Mammary epithelial cell (primary cell): ENCODE measurements around the gene WFDC5.

ENCODE experiments used
- EZH2 ChIP-seq: IDR thresholded peaks from 2 replicates; pipeline ENCODE4 v1.6.1; 2012; ENCODE audit warnings: low read length, inconsistent platforms, borderline replicate concordance
- TF ChIP-seq, protein P1 (sequence below), 2 donors: IDR thresholded peaks in 1 of 2; conservative IDR thresholded peaks in 1 of 2; 2 replicates each; pipeline ENCODE4 v1.5.1; 2011 to 2012; ENCODE audit warnings: inconsistent platforms in 2 of 2, low read length in 2 of 2, mild to moderate bottlenecking in 2 of 2, control low read depth in 1 of 2, low read depth in 1 of 2; ENCODE audit not compliant: insufficient read depth in 1 of 2; ENCODE audit errors: extremely low read depth in 1 of 2

DNA sequence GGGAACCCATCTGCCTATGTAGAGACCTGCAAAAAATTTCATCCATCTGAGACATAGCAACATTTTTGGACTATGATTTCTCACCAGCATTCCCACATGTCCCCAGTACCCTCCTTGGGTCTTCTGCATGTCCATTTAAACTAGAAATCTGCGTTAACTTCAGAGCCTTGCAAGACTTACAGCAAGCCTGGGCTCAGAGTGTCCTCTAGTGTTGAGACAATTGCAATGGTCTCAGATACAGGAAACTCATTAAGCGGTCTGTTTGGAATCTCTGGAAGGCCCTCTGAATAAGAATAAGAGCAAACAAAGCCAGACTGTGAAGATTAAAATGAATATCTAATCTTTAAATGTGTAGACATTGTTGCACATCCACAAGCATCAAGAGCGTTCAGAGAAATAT lies 39.2 kb upstream of the WFDC5 start:
- TF ChIP-seq, protein P1, sequence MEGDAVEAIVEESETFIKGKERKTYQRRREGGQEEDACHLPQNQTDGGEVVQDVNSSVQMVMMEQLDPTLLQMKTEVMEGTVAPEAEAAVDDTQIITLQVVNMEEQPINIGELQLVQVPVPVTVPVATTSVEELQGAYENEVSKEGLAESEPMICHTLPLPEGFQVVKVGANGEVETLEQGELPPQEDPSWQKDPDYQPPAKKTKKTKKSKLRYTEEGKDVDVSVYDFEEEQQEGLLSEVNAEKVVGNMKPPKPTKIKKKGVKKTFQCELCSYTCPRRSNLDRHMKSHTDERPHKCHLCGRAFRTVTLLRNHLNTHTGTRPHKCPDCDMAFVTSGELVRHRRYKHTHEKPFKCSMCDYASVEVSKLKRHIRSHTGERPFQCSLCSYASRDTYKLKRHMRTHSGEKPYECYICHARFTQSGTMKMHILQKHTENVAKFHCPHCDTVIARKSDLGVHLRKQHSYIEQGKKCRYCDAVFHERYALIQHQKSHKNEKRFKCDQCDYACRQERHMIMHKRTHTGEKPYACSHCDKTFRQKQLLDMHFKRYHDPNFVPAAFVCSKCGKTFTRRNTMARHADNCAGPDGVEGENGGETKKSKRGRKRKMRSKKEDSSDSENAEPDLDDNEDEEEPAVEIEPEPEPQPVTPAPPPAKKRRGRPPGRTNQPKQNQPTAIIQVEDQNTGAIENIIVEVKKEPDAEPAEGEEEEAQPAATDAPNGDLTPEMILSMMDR (conservative IDR thresholded peaks at IDR 0.05 in 1 of 2, IDR thresholded peaks at IDR 0.05 in 1 of 2; ENCODE audit: extremely low read depth in 1 of 2, insufficient read depth in 1 of 2, low read depth in 1 of 2, low read length in 2 of 2): no peak
- no peak for TF ChIP-seq EZH2
